Thoracic aorta (tissue), 2 donors: ENCODE data around the gene SPHKAP. TPM values are rescaled to one million over a fixed set of nuclear protein-coding genes. Genes with fewer than 3 reads are reported as not detected.

ENCODE experiments used
- ATAC-seq: fragments of 150-250 bp; one replicate; pipeline ENCODE4 v1.8.0; 2017; ENCODE audit warnings: low read depth; ENCODE audit not compliant: insufficient number of reproducible peaks, low FRiP score
- DNase-seq: peaks from one replicate; pipeline ENCODE4 v3.0.0-alpha.2; 2020; ENCODE audit warnings: low spot score
- H3K27ac ChIP-seq, 2 donors: fragments of 200-600 bp; sonication (generic); 1 replicate in 1 of 2; 2 replicates in 1 of 2; pipeline ENCODE4 v1.5.1; 2016; ENCODE audit warnings: mild to moderate bottlenecking in 2 of 2, moderate library complexity in 2 of 2
- H3K27me3 ChIP-seq: fragments of 200-600 bp; sonication (generic); replicated peaks from 2 replicates; pipeline ENCODE4 v1.6.0; 2016; ENCODE audit warnings: mild to moderate bottlenecking; ENCODE audit not compliant: insufficient read depth
- H3K36me3 ChIP-seq: fragments of 200-600 bp; sonication (generic); one replicate; pipeline ENCODE4 v1.5.1; 2016
- H3K4me1 ChIP-seq, 2 donors: fragments of 200-600 bp; sonication (generic); 1 replicate in 1 of 2; 2 replicates in 1 of 2; pipeline versions ENCODE4 v1.5.1 to v1.6.0; 2016; ENCODE audit warnings: low read depth in 2 of 2, mild to moderate bottlenecking in 1 of 2; ENCODE audit not compliant: control insufficient read depth in 1 of 2
- H3K4me3 ChIP-seq: fragments of 200-600 bp; sonication (generic); 2 replicates; pipeline ENCODE4 v1.5.1; 2016; ENCODE audit warnings: mild to moderate bottlenecking
- H3K9me3 ChIP-seq: fragments of 200-600 bp; sonication (generic); 2 replicates; pipeline ENCODE4 v1.5.1; 2016
- CTCF ChIP-seq: fragments of 200-600 bp; sonication (generic); IDR thresholded peaks from one replicate; pipeline ENCODE4 v1.5.1; 2019; ENCODE audit warnings: antibody characterized with exemption
- total RNA-seq, 2 donors: library from RNA; depleted of rRNA; stranded (reverse); fragments of >200 nt; gene quantifications; one replicate each; pipeline versions ENCODE4 v1.1.0 to v1.2.3, GENCODE V29; 2016

SPHKAP gene
- total RNA-seq, 2 donors from 2014 or later = 0.07 to 0.41 TPM

GRCh38 chr2:228059735-228060134 lies 121.8 kb downstream of the SPHKAP start:
- TF ChIP-seq CTCF = no peak
- no peak for ATAC-seq
- DNase-seq = no peak
- H3K4me3 ChIP-seq = no peak overlapping the region
- H3K27me3 ChIP-seq = no peaks in the 10 kb centered on the region
- no peaks in the 10 kb centered on the region for H3K36me3 ChIP-seq
- no peak overlapping the region for H3K27ac ChIP-seq
- H3K4me1 ChIP-seq = no peaks in the 10 kb centered on the region
- no peaks in the 10 kb centered on the region for H3K9me3 ChIP-seq

GRCh38 chr2:228056293-228057097 lies 125.0 kb downstream of the SPHKAP start:
- no peaks in the 10 kb centered on the region for H3K9me3 ChIP-seq
- no peak for TF ChIP-seq CTCF
- no peaks in the 10 kb centered on the region for H3K36me3 ChIP-seq
- no peak overlapping the region for H3K4me3 ChIP-seq
- no peak for DNase-seq
- ATAC-seq = no peak
- H3K4me1 ChIP-seq = no peaks in the 10 kb centered on the region
- no peak overlapping the region for H3K27ac ChIP-seq
- no peaks in the 10 kb centered on the region for H3K27me3 ChIP-seq

- H3K4me1 ChIP-seq = no peaks in the 10 kb centered on the region
- H3K27me3 ChIP-seq = no peaks in the 10 kb centered on the region
- no peak for ATAC-seq
- no peak overlapping the region for H3K4me3 ChIP-seq
- H3K9me3 ChIP-seq = no peaks in the 10 kb centered on the region
- H3K36me3 ChIP-seq = no peaks in the 10 kb centered on the region
- DNase-seq = no peak
- no peak overlapping the region for H3K27ac ChIP-seq
- TF ChIP-seq CTCF = peak; percentile 30
Measured at GRCh38 chr2:228048838-228049490, 132.5 kb downstream of the SPHKAP start.

GRCh38 chr2:228040995-228041394 lies 140.5 kb downstream of the SPHKAP start:
- Histone ChIP-seq H3K27ac (no peak overlapping the region), H3K9me3 (no peaks in the 10 kb centered on the region), H3K27me3 (no peaks in the 10 kb centered on the region), H3K36me3 (no peaks in the 10 kb centered on the region), H3K4me1 (no peaks in the 10 kb centered on the region), H3K4me3 (no peak overlapping the region)
- ATAC-seq = no peak
- no peak for TF ChIP-seq CTCF
- no peak for DNase-seq

- Histone ChIP-seq H3K36me3 (no peaks in the 10 kb centered on the region), H3K4me1 (no peaks in the 10 kb centered on the region), H3K27me3 (no peaks in the 10 kb centered on the region), H3K27ac (no peak overlapping the region), H3K9me3 (no peaks in the 10 kb centered on the region), H3K4me3 (no peak overlapping the region)
- no peak for ATAC-seq
- TF ChIP-seq CTCF = peak; percentile 34
- DNase-seq = no peak
Measured at GRCh38 chr2:228039752-228040534, 141.5 kb downstream of the SPHKAP start.
